Measurements from ENCODE around the gene GDF10.

GDF10 gene

DNA sequence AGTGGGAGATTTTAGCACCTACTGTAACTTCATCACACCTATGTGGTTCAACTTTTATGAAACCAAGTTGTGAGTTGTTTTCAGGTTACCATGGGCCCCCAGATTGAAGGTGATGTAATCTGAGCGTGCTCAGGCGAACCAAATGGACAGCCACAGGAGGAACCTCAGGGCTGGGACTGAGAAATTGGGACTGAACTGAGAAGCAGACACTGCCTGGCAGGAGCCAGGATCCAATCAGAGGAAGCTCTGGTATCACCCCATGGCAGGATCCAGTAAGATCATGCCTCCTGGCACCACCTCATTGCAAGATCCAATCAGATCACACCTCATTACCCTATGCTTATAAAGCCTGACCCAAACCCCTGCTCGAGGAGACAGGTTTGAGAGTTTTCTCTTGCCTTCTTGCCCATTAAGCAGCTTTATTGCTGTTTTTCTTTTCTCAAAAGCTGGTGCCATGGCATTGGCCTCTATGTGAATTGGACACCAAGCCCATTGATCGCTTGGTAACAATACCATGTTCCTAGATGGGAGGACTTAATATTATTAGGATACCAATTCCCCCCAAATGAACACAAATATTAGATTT is 43.2 kb upstream of the GDF10 start:
- Histone ChIP-seq H3K4me3 (ENCODE audit: low read depth, low read length) (no peak overlapping the region), H3K9me3 (ENCODE audit: control insufficient read depth, insufficient read depth, low read depth, low read length) (no peaks in the 10 kb centered on the region), H3K4me1 (ENCODE audit: control insufficient read depth, insufficient read depth, low read length) (no peaks in the 10 kb centered on the region), H3K36me3 (ENCODE audit: control insufficient read depth in 2 of 2, insufficient read depth in 1 of 2, low read length in 2 of 2) (no peaks in the 10 kb centered on the region), H3K27ac (ENCODE audit: extremely low read depth, low read depth, low read length) (no peak overlapping the region)
- TF ChIP-seq ZNF335 (tag by site-specific recombination; conservative IDR thresholded peaks at IDR 0.05), result 0 out of 2 replicates have a peak, but pooled peaks have one; percentile 33
- TF ChIP-seq SCRT2 (tag by site-specific recombination; IDR thresholded peaks at IDR 0.05), result no peak
- ChIA-PET CTCF (no interaction called here), POLR2A (no interaction called here)

DNA sequence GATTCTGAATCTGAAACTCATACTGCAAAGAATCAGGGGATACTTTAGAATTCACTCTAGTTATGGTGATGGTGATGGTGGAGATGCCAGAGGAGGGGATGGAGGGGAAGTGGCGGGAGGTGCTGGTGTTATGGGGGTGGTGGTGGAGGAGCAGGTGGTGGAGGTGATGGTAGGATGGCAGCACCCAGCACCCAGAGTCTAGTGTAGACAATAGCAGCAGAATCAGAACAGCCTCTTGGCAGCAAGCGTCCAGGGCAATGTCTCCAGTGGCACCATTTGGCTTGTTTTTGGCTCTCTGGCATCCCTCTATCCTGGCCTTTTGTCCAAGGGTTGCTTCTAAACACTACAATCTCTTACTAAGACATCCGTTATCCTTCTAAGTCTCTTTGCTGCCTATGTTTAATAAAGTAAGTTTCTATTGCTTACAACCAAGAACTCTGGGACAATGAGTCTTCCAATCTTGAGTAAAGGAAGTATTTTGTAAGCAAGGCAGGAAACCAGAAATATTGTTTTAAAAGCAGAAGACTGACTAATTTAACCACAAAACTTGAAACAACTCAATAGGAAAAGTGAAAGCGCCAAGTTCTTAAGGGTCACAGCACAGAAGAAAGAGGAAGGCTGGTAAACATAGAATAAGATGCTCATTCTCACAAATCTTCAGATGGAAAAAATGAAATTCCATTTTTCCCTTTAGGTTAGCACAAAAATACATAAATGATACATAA is 42.4 kb upstream of the GDF10 start:
- Histone ChIP-seq H3K9me3 (ENCODE audit: control insufficient read depth, insufficient read depth, low read depth, low read length) (no peaks in the 10 kb centered on the region), H3K27ac (ENCODE audit: extremely low read depth, low read depth, low read length) (no peak overlapping the region), H3K4me1 (ENCODE audit: control insufficient read depth, insufficient read depth, low read length) (no peaks in the 10 kb centered on the region), H3K36me3 (ENCODE audit: control insufficient read depth in 2 of 2, insufficient read depth in 1 of 2, low read length in 2 of 2) (no peaks in the 10 kb centered on the region), H3K4me3 (ENCODE audit: low read depth, low read length) (no peak overlapping the region)
- ChIA-PET CTCF (interaction anchor here (0.6 to 0.7 kb wide), 2 partner anchors 11 to 31 kb away, joined by 3 to 4 read pairs; no protein-coding TSS in a partner anchor), POLR2A (no interaction called here)
- TF ChIP-seq ZFHX2 (tag by site-specific recombination; conservative IDR thresholded peaks at IDR 0.05) (no peak), ZNF274 (IDR thresholded peaks at IDR 0.05; ENCODE audit: low read length) (no peak), ZNF274 (tag by site-specific recombination; IDR thresholded peaks at IDR 0.05; ENCODE audit: borderline replicate concordance) (no peak), ZSCAN30 (tag by site-specific recombination; IDR thresholded peaks at IDR 0.05) (no peak), ZNF747 (tag by site-specific recombination; IDR thresholded peaks at IDR 0.05) (no peak), ZNF580 (tag by site-specific recombination; IDR thresholded peaks at IDR 0.05) (no peak), ZNF311 (tag by site-specific recombination; IDR thresholded peaks at IDR 0.05; ENCODE audit: borderline replicate concordance) (no peak), ZIC2 (tag by site-specific recombination; IDR thresholded peaks at IDR 0.05) (no peak), ZNF112 (tag by site-specific recombination; IDR thresholded peaks at IDR 0.05) (no peak), KLF8 (tag by site-specific recombination; IDR thresholded peaks at IDR 0.05) (no peak), MEIS1 (CRISPR knock-in tag; IDR thresholded peaks at IDR 0.05; ENCODE audit: borderline replicate concordance) (no peak), ZNF521 (tag by site-specific recombination; IDR thresholded peaks at IDR 0.05) (no peak), ZNF140 (tag by site-specific recombination; IDR thresholded peaks at IDR 0.05) (no peak), TCF7L2 (IDR thresholded peaks at IDR 0.05; ENCODE audit: borderline replicate concordance, low read depth, low read length) (no peak), ZNF394 (tag by site-specific recombination; IDR thresholded peaks at IDR 0.05; ENCODE audit: borderline replicate concordance) (no peak)
- TF ChIP-seq, protein P1, sequence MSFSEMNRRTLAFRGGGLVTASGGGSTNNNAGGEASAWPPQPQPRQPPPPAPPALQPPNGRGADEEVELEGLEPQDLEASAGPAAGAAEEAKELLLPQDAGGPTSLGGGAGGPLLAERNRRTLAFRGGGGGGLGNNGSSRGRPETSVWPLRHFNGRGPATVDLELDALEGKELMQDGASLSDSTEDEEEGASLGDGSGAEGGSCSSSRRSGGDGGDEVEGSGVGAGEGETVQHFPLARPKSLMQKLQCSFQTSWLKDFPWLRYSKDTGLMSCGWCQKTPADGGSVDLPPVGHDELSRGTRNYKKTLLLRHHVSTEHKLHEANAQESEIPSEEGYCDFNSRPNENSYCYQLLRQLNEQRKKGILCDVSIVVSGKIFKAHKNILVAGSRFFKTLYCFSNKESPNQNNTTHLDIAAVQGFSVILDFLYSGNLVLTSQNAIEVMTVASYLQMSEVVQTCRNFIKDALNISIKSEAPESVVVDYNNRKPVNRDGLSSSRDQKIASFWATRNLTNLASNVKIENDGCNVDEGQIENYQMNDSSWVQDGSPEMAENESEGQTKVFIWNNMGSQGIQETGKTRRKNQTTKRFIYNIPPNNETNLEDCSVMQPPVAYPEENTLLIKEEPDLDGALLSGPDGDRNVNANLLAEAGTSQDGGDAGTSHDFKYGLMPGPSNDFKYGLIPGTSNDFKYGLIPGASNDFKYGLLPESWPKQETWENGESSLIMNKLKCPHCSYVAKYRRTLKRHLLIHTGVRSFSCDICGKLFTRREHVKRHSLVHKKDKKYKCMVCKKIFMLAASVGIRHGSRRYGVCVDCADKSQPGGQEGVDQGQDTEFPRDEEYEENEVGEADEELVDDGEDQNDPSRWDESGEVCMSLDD (tag by site-specific recombination; IDR thresholded peaks at IDR 0.05), result no peak

- CTCF ChIA-PET, result interaction anchor here (1.3 kb wide), 1 partner anchor 11 kb away, joined by 4 read pairs; no protein-coding TSS in a partner anchor
- H3K4me1 ChIP-seq (ENCODE audit: control insufficient read depth, insufficient read depth, low read length), result no peaks in the 10 kb centered on the region
- H3K9me3 ChIP-seq (ENCODE audit: control insufficient read depth, insufficient read depth, low read depth, low read length), result no peaks in the 10 kb centered on the region
- no peaks in the 10 kb centered on the region for H3K36me3 ChIP-seq (ENCODE audit: control insufficient read depth in 2 of 2, insufficient read depth in 1 of 2, low read length in 2 of 2)
- H3K27ac ChIP-seq (ENCODE audit: extremely low read depth, low read depth, low read length), result no peak overlapping the region
- H3K4me3 ChIP-seq (ENCODE audit: low read depth, low read length), result no peak overlapping the region
- POLR2A ChIA-PET, result no interaction called here
- TF ChIP-seq ZBTB44 (tag by site-specific recombination; IDR thresholded peaks at IDR 0.05) (no peak), ZFP37 (tag by site-specific recombination; IDR thresholded peaks at IDR 0.05) (no peak), ZFHX2 (tag by site-specific recombination; conservative IDR thresholded peaks at IDR 0.05) (no peak), ZBTB48 (tag by site-specific recombination; IDR thresholded peaks at IDR 0.05) (no peak), ZNF239 (tag by site-specific recombination; IDR thresholded peaks at IDR 0.05) (no peak), ZNF701 (tag by site-specific recombination; IDR thresholded peaks at IDR 0.05) (no peak), ZNF621 (tag by site-specific recombination; IDR thresholded peaks at IDR 0.05) (no peak), ZNF202 (tag by site-specific recombination; IDR thresholded peaks at IDR 0.05; ENCODE audit: borderline replicate concordance) (no peak), CTCF (tag by site-specific recombination; IDR thresholded peaks at IDR 0.05) (no peak)
Observed at GRCh38 chr10:47258921-47259320, 41.1 kb upstream of the GDF10 start.
